ENCODE results near the gene THTPA. TPM values are rescaled to one million over a fixed set of nuclear protein-coding genes. Genes with fewer than 3 reads are reported as not detected.

Gene THTPA
- total RNA-seq, 1 experiment from 2014 or later = 20.0 TPM

DNA sequence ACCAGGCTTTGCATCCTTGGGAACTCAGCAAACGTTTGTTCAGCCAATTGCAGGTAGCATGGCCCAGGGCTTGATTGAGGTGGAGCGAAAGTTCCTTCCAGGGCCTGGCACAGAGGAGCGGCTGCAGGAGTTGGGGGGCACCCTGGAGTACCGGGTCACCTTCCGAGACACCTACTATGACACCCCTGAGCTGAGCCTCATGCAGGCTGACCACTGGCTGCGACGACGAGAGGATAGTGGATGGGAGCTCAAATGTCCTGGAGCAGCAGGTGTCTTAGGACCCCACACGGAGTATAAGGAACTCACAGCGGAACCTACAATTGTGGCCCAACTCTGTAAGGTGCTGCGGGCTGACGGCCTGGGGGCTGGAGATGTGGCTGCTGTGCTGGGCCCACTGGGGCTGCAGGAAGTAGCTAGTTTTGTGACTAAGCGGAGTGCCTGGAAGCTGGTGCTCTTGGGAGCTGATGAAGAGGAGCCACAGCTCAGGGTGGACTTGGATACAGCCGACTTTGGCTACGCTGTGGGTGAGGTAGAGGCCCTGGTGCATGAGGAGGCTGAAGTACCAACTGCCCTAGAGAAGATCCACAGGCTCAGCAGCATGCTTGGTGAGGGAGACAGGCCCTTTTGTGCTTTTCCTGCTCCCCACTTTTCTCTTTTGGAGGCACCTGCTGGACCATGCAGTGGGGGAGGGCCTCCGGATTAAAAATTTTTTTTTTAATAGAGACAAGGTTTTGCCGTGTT is 799 bp downstream of the THTPA start:
- Mint-ChIP-seq H3K9me3 (no peaks in the 10 kb centered on the region), H3K27ac (peak overlapping the region; percentile 82), H3K36me3 (peaks cover 21% of the 10 kb centered on the region), H3K27me3 (ENCODE audit: low read depth) (no peaks in the 10 kb centered on the region; the same call in 1 of the 2 replicates), H3K4me1 (peaks cover 45% of the 10 kb centered on the region), H3K4me3 (peak overlapping the region; percentile 86)
- CTCF ChIA-PET = interaction anchor here (0.6 to 8.7 kb wide), 8 partner anchors 10 to 100 kb away, joined by 3 to 377 read pairs (median 23); partner anchors contain the start of gene AP1G2
- ATAC-seq (no peak), DNase-seq (ENCODE audit: low spot score) (no peak)
- no peak for TF ChIP-seq ELF4 (CRISPR knock-in tag; IDR thresholded peaks at IDR 0.05; ENCODE audit: low read depth)
- TF ChIP-seq, protein P1, sequence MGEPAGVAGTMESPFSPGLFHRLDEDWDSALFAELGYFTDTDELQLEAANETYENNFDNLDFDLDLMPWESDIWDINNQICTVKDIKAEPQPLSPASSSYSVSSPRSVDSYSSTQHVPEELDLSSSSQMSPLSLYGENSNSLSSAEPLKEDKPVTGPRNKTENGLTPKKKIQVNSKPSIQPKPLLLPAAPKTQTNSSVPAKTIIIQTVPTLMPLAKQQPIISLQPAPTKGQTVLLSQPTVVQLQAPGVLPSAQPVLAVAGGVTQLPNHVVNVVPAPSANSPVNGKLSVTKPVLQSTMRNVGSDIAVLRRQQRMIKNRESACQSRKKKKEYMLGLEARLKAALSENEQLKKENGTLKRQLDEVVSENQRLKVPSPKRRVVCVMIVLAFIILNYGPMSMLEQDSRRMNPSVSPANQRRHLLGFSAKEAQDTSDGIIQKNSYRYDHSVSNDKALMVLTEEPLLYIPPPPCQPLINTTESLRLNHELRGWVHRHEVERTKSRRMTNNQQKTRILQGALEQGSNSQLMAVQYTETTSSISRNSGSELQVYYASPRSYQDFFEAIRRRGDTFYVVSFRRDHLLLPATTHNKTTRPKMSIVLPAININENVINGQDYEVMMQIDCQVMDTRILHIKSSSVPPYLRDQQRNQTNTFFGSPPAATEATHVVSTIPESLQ (CRISPR knock-in tag; IDR thresholded peaks at IDR 0.05) = no peak
- TF ChIP-seq ZNF671 (CRISPR knock-in tag; IDR thresholded peaks at IDR 0.05) = no peak
- no peak for TF ChIP-seq NR3C1 (CRISPR knock-in tag; conservative IDR thresholded peaks at IDR 0.05; ENCODE audit: low read depth)
- no peak for TF ChIP-seq NFATC4 (CRISPR knock-in tag; IDR thresholded peaks at IDR 0.05)
- no peak for TF ChIP-seq ESRRA (CRISPR knock-in tag; IDR thresholded peaks at IDR 0.05; ENCODE audit: borderline replicate concordance)
- TF ChIP-seq GTF2I (CRISPR knock-in tag; conservative IDR thresholded peaks at IDR 0.05) = no peak
- TF ChIP-seq, protein P2, sequence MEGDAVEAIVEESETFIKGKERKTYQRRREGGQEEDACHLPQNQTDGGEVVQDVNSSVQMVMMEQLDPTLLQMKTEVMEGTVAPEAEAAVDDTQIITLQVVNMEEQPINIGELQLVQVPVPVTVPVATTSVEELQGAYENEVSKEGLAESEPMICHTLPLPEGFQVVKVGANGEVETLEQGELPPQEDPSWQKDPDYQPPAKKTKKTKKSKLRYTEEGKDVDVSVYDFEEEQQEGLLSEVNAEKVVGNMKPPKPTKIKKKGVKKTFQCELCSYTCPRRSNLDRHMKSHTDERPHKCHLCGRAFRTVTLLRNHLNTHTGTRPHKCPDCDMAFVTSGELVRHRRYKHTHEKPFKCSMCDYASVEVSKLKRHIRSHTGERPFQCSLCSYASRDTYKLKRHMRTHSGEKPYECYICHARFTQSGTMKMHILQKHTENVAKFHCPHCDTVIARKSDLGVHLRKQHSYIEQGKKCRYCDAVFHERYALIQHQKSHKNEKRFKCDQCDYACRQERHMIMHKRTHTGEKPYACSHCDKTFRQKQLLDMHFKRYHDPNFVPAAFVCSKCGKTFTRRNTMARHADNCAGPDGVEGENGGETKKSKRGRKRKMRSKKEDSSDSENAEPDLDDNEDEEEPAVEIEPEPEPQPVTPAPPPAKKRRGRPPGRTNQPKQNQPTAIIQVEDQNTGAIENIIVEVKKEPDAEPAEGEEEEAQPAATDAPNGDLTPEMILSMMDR (IDR thresholded peaks at IDR 0.05) = no peak
- TF ChIP-seq MYBL2 (CRISPR knock-in tag; IDR thresholded peaks at IDR 0.05) = no peak
- no peak for TF ChIP-seq MAX (CRISPR knock-in tag; IDR thresholded peaks at IDR 0.05)
- no peak for TF ChIP-seq SMAD3 (CRISPR knock-in tag; IDR thresholded peaks at IDR 0.05; ENCODE audit: borderline replicate concordance)
- TF ChIP-seq, protein P3, sequence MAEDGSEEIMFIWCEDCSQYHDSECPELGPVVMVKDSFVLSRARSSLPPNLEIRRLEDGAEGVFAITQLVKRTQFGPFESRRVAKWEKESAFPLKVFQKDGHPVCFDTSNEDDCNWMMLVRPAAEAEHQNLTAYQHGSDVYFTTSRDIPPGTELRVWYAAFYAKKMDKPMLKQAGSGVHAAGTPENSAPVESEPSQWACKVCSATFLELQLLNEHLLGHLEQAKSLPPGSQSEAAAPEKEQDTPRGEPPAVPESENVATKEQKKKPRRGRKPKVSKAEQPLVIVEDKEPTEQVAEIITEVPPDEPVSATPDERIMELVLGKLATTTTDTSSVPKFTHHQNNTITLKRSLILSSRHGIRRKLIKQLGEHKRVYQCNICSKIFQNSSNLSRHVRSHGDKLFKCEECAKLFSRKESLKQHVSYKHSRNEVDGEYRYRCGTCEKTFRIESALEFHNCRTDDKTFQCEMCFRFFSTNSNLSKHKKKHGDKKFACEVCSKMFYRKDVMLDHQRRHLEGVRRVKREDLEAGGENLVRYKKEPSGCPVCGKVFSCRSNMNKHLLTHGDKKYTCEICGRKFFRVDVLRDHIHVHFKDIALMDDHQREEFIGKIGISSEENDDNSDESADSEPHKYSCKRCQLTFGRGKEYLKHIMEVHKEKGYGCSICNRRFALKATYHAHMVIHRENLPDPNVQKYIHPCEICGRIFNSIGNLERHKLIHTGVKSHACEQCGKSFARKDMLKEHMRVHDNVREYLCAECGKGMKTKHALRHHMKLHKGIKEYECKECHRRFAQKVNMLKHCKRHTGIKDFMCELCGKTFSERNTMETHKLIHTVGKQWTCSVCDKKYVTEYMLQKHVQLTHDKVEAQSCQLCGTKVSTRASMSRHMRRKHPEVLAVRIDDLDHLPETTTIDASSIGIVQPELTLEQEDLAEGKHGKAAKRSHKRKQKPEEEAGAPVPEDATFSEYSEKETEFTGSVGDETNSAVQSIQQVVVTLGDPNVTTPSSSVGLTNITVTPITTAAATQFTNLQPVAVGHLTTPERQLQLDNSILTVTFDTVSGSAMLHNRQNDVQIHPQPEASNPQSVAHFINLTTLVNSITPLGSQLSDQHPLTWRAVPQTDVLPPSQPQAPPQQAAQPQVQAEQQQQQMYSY (CRISPR knock-in tag; IDR thresholded peaks at IDR 0.05) = no peak
- TF ChIP-seq JUN (CRISPR knock-in tag; IDR thresholded peaks at IDR 0.05) = no peak
- no peak for TF ChIP-seq SOX15 (CRISPR knock-in tag; IDR thresholded peaks at IDR 0.05)
- POLR2A ChIA-PET = interaction anchor here (0.8 to 9.0 kb wide), 3 partner anchors 8 to 75 kb away, joined by 3 to 102 read pairs (median 4); no protein-coding TSS in a partner anchor

DNA sequence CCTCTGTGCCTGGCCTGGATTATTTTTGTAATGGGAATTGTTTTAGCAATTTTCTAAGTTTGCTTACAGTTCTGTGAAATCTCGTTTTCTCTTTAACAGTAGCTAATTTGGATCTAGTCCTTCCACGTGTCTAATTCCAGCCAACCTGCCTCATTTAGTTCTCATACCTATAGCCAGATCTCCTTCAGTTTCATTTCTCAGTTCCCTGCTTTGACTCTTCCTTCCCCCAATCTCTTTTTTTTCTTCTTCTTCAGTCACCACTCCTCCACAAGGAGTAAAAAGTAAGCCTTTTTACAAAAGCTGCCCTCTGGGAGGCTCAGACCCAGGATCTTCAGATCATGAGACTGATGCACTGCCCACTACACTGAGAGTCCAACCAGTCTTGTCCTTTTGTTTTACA is 1.4 kb downstream of the THTPA start:
- ATAC-seq = no peak
- Mint-ChIP-seq H3K4me3 (peak overlapping the region; percentile 86), H3K4me1 (peaks cover 48% of the 10 kb centered on the region), H3K36me3 (peaks cover 21% of the 10 kb centered on the region), H3K9me3 (no peaks in the 10 kb centered on the region), H3K27ac (peak overlapping the region; percentile 79), H3K27me3 (ENCODE audit: low read depth) (no peaks in the 10 kb centered on the region; the same call in 1 of the 2 replicates)
- POLR2A ChIA-PET = interaction anchor here (0.8 to 9.0 kb wide), 4 partner anchors 9 to 75 kb away, joined by 3 to 102 read pairs (median 4); no protein-coding TSS in a partner anchor
- CTCF ChIA-PET = interaction anchor here (0.6 to 8.7 kb wide), 10 partner anchors 9 to 101 kb away, joined by 3 to 377 read pairs (median 14); no protein-coding TSS in a partner anchor
- DNase-seq (ENCODE audit: low spot score) = no peak
- TF ChIP-seq SMAD3 (CRISPR knock-in tag; IDR thresholded peaks at IDR 0.05; ENCODE audit: borderline replicate concordance) = no peak
- no peak for TF ChIP-seq USF1 (CRISPR knock-in tag; IDR thresholded peaks at IDR 0.05)
- no peak for TF ChIP-seq FOXK1 (CRISPR knock-in tag; IDR thresholded peaks at IDR 0.05)
- TF ChIP-seq PRRX2 (CRISPR knock-in tag; IDR thresholded peaks at IDR 0.05) = no peak
- TF ChIP-seq, protein P4, sequence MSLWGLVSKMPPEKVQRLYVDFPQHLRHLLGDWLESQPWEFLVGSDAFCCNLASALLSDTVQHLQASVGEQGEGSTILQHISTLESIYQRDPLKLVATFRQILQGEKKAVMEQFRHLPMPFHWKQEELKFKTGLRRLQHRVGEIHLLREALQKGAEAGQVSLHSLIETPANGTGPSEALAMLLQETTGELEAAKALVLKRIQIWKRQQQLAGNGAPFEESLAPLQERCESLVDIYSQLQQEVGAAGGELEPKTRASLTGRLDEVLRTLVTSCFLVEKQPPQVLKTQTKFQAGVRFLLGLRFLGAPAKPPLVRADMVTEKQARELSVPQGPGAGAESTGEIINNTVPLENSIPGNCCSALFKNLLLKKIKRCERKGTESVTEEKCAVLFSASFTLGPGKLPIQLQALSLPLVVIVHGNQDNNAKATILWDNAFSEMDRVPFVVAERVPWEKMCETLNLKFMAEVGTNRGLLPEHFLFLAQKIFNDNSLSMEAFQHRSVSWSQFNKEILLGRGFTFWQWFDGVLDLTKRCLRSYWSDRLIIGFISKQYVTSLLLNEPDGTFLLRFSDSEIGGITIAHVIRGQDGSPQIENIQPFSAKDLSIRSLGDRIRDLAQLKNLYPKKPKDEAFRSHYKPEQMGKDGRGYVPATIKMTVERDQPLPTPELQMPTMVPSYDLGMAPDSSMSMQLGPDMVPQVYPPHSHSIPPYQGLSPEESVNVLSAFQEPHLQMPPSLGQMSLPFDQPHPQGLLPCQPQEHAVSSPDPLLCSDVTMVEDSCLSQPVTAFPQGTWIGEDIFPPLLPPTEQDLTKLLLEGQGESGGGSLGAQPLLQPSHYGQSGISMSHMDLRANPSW (CRISPR knock-in tag; conservative IDR thresholded peaks at IDR 0.05; ENCODE audit: low read depth) = no peak
- TF ChIP-seq, protein P5, sequence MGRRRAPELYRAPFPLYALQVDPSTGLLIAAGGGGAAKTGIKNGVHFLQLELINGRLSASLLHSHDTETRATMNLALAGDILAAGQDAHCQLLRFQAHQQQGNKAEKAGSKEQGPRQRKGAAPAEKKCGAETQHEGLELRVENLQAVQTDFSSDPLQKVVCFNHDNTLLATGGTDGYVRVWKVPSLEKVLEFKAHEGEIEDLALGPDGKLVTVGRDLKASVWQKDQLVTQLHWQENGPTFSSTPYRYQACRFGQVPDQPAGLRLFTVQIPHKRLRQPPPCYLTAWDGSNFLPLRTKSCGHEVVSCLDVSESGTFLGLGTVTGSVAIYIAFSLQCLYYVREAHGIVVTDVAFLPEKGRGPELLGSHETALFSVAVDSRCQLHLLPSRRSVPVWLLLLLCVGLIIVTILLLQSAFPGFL (CRISPR knock-in tag; IDR thresholded peaks at IDR 0.05; ENCODE audit: borderline replicate concordance) = no peak
